Heart right ventricle (tissue), 16 donors: ENCODE data around the gene PTPRN2. TPM values are rescaled to one million over a fixed set of nuclear protein-coding genes. Genes with fewer than 3 reads are reported as not detected.
"Not testable (repeated sequence)": the region's sequence is repeated elsewhere in the genome, so short reads cannot be mapped to it uniquely, and the experiment has no call there.

Experiments used
- ATAC-seq, 8 donors: fragments of 200-7000 bp; cut with Tn5 transposase; one replicate each; pipeline ENCODE4 v1.9.1; 2020; ENCODE audit warnings: mild to moderate bottlenecking in 8 of 8, moderate library complexity in 8 of 8, moderate number of reproducible peaks in 1 of 8
- DNase-seq, 2 donors: peaks; one replicate each; pipeline ENCODE4 v3.0.0-alpha.2; 2020
- H3K27ac ChIP-seq, 10 donors: fragments of 200-600 bp; sonication (generic) in 2 of 10; one replicate each; pipeline versions ENCODE4 v1.5.0 to v1.8.0; 2020 to 2022; ENCODE audit warnings: mild to moderate bottlenecking in 3 of 10
- H3K27me3 ChIP-seq, 7 donors: fragments of 200-600 bp; one replicate each; pipeline ENCODE4 v1.8.0; 2021 to 2022; ENCODE audit warnings: mild to moderate bottlenecking in 2 of 7
- H3K36me3 ChIP-seq, 9 donors: fragments of 200-600 bp; sonication (generic) in 1 of 9; one replicate each; pipeline versions ENCODE4 v1.5.0 to v1.8.0; 2020 to 2022; ENCODE audit warnings: mild to moderate bottlenecking in 2 of 9
- H3K4me1 ChIP-seq, 9 donors: fragments of 200-600 bp; sonication (generic) in 1 of 9; one replicate each; pipeline versions ENCODE4 v1.5.0 to v1.8.0; 2020 to 2022; ENCODE audit warnings: mild to moderate bottlenecking in 4 of 9
- H3K4me3 ChIP-seq, 10 donors: fragments of 200-600 bp; sonication (generic) in 2 of 10; one replicate each; pipeline versions ENCODE4 v1.5.0 to v1.8.0; 2020 to 2022; ENCODE audit warnings: mild to moderate bottlenecking in 7 of 10, moderate library complexity in 2 of 10
- H3K9me3 ChIP-seq, 11 donors: fragments of 200-600 bp in 10 of 11; sonication (generic) in 2 of 11; one replicate each; pipeline versions ENCODE4 v1.5.0 to v1.8.0; 2013 to 2022; ENCODE audit warnings: mild to moderate bottlenecking in 2 of 11, control low read depth in 1 of 11, moderate library complexity in 1 of 11
- CTCF ChIP-seq, 9 donors: fragments of 200-600 bp; sonication (generic) in 2 of 9; IDR thresholded peaks; one replicate each; pipeline versions ENCODE4 v1.5.0 to v1.8.0; 2021 to 2022; ENCODE audit warnings: antibody characterized with exemption in 9 of 9, mild to moderate bottlenecking in 5 of 9, moderate library complexity in 1 of 9
- WGBS, 2 donors: extraction: QIAGEN DNeasy Blood & Tissue Kit; methylation state at CpG; one replicate each; pipeline ENCODE4 v1.1.7; 2013; ENCODE audit warnings: inconsistent platforms in 1 of 2; 5-methylcytosine and 5-hydroxymethylcytosine counted together
- intact Hi-C, 10 donors: fragments of 100-400 bp; cut with DNase I; formaldehyde crosslinking; loops; one replicate each; pipeline versions ENCODE4 v1.11.1 to v1.14.2; 2022
- polyA plus RNA-seq, 2 donors: library from polyadenylated mRNA; stranded (reverse); fragments of 200-250 nt; gene quantifications; one replicate each; pipeline ENCODE4 v1.2.3, GENCODE V29; 2013
- total RNA-seq, 10 donors: library from RNA; stranded (reverse); fragmentation: NEBNext Ultra II Directional in 3 of 10; extraction: Animal tissue kit (Norgen Biotek cat#: 25700) in 3 of 10; gene quantifications; one replicate each; pipeline versions ENCODE4 v1.2.1 to v1.2.4, GENCODE V29; 2021 to 2023
- donor health status: Arrhythmogenic right ventricular cardiomyopathy.
- donor health status: ischemic (EF 13 %, LVEDD 7.1; RV severe dilation, severe dysfunction).
- donor health status: healthy with polysubstance abuse.
- donor health status: DM: no; HTN: yes; CAD: no.
- donor health status: DM: no; HTN: no; CAD: no.
- donor health status: ischemic (EF 25% LVEDD 6.9; RV normal size, moderate dysfunction).
- donor health status: ischemic (EF 25% LVEDD 5.7; RV mildly dilated, moderate dysfunction).
- donor health status: healthy.
- donor health status: DM: yes; HTN: yes; CAD: no.
- donor health status: Ischemic cardiomyopathy.
- donor health status: ischemic (EF 35%, LVEDD 5.7; RV mildly dilated, moderate dysfunction).
- donor health status: nonischemic (EF 11% LVEDD 7.7; RV severe dilation, severe dysfunction).
- donor health status: DM: yes; HTN: yes; CAD: no.
- donor health status: PGD.
- donor health status: ischemic (EF 29% LVEDD 5.4; RV normal size, mild dysfunction).
- donor health status: nonischemic (EF 23%, LVEDD 6.1; RV moderate dilation, normal function).

The PTPRN2 gene
- total and polyA plus RNA-seq, 12 donors, result 0.82 to 1.8 (median 1.3) TPM

DNA sequence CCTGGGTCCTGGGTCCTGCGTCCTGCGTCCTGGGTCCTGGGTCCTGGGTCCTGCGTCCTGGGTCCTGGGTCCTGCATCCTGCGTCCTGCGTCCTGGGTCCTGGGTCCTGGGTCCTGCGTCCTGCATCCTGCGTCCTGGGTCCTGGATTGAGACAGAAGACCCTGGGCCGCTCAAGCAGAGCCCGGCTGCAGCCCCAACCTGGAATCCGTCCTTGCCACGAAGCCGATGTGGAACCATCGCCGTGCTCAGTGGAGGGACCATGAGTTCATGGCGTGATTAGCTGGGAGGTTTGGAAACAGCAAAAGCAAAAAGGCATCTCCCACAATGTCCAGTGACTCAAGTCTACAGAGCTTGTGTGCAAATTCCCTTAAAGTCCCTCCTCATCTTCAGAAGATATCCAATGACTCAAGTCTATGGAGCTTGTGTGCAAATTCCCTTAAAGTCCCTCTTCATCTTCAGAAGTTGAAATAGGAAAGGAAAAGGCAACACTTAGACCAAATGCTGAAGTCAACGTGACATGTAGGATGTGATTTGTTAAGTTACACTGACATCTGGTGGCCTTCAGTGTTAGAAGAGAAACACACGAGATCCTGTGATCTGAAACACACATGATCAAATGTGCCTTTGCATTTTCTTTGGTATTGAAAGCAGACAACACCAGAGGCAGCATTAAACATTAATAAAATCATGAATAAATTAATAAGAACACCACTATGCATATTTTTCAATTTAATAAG lies 179.9 kb downstream of the PTPRN2 start:
- ATAC-seq (peak in 2 of 8 donors; percentile 39 to 57), DNase-seq (no peak)
- WGBS, 2 donors, result 75 to 78% methylated on average over 15 to 17 of the region's 17 CpGs
- H3K27me3 ChIP-seq, result peaks cover 4 to 42% (median 17%) of the 10 kb centered on the region in 7 donors
- no peaks in the 10 kb centered on the region for H3K36me3 ChIP-seq
- intact Hi-C loops, result loop anchor here in 2 of 10 donors (5.0 to 10.0 kb wide), 2 partner anchors 973 to 975 kb away; no protein-coding TSS in a partner anchor
- no peak overlapping the region for H3K4me3 ChIP-seq
- TF ChIP-seq CTCF (IDR thresholded peaks at IDR 0.05), result peak in 8 of 9 donors; percentile 18 to 61 (median 48)
- H3K9me3 ChIP-seq, result no peaks in the 10 kb centered on the region
- no peak overlapping the region for H3K27ac ChIP-seq
- no peaks in the 10 kb centered on the region for H3K4me1 ChIP-seq

DNA sequence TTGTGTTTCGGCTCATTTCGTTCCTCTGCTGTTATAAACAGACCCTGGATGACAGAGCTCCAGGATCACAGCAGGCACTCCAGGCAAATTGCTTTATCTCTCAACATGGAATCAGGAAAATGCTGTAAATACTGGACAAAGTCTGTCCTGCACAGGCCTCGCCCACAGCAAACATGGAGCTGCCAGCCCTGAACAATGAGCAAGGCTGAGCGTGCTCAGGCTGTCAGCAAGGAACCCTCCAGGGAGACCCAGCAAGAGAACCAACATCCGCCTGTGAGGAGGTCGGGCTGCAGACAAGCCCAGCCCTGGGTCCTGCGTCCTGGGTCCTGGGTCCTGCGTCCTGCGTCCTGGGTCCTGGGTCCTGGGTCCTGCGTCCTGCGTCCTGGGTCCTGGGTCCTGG lies 180.8 kb downstream of the PTPRN2 start:
- TF ChIP-seq CTCF (IDR thresholded peaks at IDR 0.05), result no peak
- Histone ChIP-seq H3K9me3 (no peaks in the 10 kb centered on the region), H3K36me3 (no peaks in the 10 kb centered on the region), H3K27ac (no peak overlapping the region), H3K4me1 (no peaks in the 10 kb centered on the region), H3K4me3 (no peak overlapping the region), H3K27me3 (peaks cover 4 to 50% (median 22%) of the 10 kb centered on the region in 7 donors)
- no peak for DNase-seq
- peak in 2 of 8 donors; percentile 73 for ATAC-seq
- intact Hi-C loops, result loop anchor here in 2 of 10 donors (5.0 to 10.0 kb wide), 2 partner anchors 972 to 974 kb away; no protein-coding TSS in a partner anchor
- 46 to 66% methylated on average over 9 to 11 of the region's 11 CpGs for WGBS, 2 donors

DNA sequence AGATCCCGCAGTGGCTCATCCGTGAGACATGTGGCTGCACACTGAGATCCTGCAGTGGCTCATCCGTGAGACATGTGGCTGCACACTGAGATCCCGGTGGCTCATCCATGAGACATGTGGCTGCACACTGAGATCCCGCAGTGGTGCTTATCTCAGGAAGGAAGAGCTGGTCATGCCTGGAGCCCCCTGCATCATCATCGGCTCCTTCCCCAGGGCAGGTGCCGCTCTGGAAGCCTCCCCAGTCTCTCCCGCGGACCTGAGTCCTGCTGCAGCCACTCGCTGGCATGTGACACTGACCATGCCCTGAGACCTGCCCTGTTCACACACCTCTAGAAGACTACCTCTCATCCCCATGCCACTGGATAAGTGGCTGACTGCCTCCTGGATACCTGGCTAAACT lies 181.3 kb downstream of the PTPRN2 start:
- TF ChIP-seq CTCF (IDR thresholded peaks at IDR 0.05), result no peak
- no peaks in the 10 kb centered on the region for H3K4me1 ChIP-seq
- DNase-seq (no peak), ATAC-seq (no peak)
- H3K4me3 ChIP-seq, result no peak overlapping the region
- intact Hi-C loops, result loop anchor here in 2 of 10 donors (5.0 to 10.0 kb wide), 2 partner anchors 972 to 974 kb away; no protein-coding TSS in a partner anchor
- H3K36me3 ChIP-seq, result no peaks in the 10 kb centered on the region
- H3K9me3 ChIP-seq, result no peaks in the 10 kb centered on the region
- WGBS, 2 donors, result 73 to 83% methylated on average over 10 of the region's 10 CpGs
- no peak overlapping the region for H3K27ac ChIP-seq
- peaks cover 4 to 53% (median 26%) of the 10 kb centered on the region in 7 donors for H3K27me3 ChIP-seq

DNA sequence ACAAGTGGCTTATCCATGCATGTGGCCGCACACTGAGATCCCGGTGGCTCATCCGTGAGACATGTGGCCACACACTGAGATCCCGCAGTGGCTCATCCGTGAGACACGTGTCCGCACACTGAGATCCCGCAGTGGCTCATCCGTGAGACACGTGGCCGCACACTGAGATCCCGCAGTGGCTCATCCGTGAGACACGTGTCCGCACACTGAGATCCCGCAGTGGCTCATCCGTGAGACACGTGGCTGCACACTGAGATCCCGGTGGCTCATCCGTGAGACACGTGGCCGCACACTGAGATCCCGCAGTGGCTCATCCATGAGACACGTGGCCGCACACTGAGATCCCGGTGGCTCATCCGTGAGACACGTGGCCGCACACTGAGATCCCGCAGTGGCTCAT lies 181.9 kb downstream of the PTPRN2 start:
- H3K4me1 ChIP-seq, H3K9me3 ChIP-seq, H3K4me3 ChIP-seq, H3K27ac ChIP-seq, H3K36me3 ChIP-seq, ATAC-seq, DNase-seq: not testable (repeated sequence)
- WGBS, 2 donors, result 94 to 95% methylated on average over 28 to 30 of the region's 30 CpGs
- intact Hi-C loops, result loop anchor here in 2 of 10 donors (5.0 to 10.0 kb wide), 2 partner anchors 971 to 973 kb away; no protein-coding TSS in a partner anchor
- H3K27me3 ChIP-seq, result peaks cover 3 to 53% (median 31%) of the 10 kb centered on the region in 7 donors

- Histone ChIP-seq H3K4me1 (no peaks in the 10 kb centered on the region), H3K27me3 (peaks cover 0 to 57% (median 31%) of the 10 kb centered on the region in 7 donors), H3K36me3 (no peaks in the 10 kb centered on the region), H3K9me3 (no peaks in the 10 kb centered on the region), H3K4me3 (no peak overlapping the region), H3K27ac (no peak overlapping the region)
- 34 to 39% methylated on average over 8 of the region's 8 CpGs for WGBS, 2 donors
- TF ChIP-seq CTCF (IDR thresholded peaks at IDR 0.05), result no peak
- no peak for DNase-seq
- ATAC-seq, result no peak
- intact Hi-C loops, result loop anchor here in 2 of 10 donors (5.0 to 10.0 kb wide), 2 partner anchors 971 to 973 kb away; no protein-coding TSS in a partner anchor
These were observed 182.3 kb downstream of the PTPRN2 start for GRCh38 chr7:158405324-158405723.
